Body of pancreas (tissue), 4 donors: ENCODE data around the gene SH3GL1. TPM values are rescaled to one million over a fixed set of nuclear protein-coding genes. Genes with fewer than 3 reads are reported as not detected.

Source experiments
- ATAC-seq: fragments of 150-250 bp; one replicate; pipeline ENCODE4 v1.9.1; 2016
- DNase-seq, 4 donors: peaks; one replicate each; pipeline ENCODE4 v3.0.0-alpha.2; 2019
- H3K27ac ChIP-seq, 4 donors: fragments of 200-600 bp; sonication (generic); 1 replicate in 3 of 4; 2 replicates in 1 of 4; pipeline versions ENCODE4 v1.5.1 to v1.6.1; 2016 to 2019; ENCODE audit warnings: mild to moderate bottlenecking in 1 of 4, mixed read lengths in 1 of 4, moderate library complexity in 1 of 4
- H3K27me3 ChIP-seq, 2 donors: fragments of 200-600 bp; sonication (generic); one replicate each; pipeline ENCODE4 v1.6.0; 2016; ENCODE audit warnings: mild to moderate bottlenecking in 1 of 2
- H3K36me3 ChIP-seq, 2 donors: fragments of 200-600 bp; sonication (generic); replicated peaks in 1 of 2; 2 replicates each; pipeline ENCODE4 v1.5.1; 2016; ENCODE audit warnings: low read depth in 2 of 2; ENCODE audit not compliant: insufficient read depth in 1 of 2
- H3K4me1 ChIP-seq: fragments of 200-600 bp; sonication (generic); one replicate; pipeline ENCODE4 v1.6.0; 2016
- H3K4me3 ChIP-seq, 2 donors: fragments of 200-600 bp; sonication (generic); 1 replicate in 1 of 2; 2 replicates in 1 of 2; pipeline ENCODE4 v1.5.1; 2016 to 2019
- H3K9me3 ChIP-seq, 3 donors: fragments of 200-600 bp; sonication (generic); 1 replicate in 2 of 3; 2 replicates in 1 of 3; pipeline ENCODE4 v1.5.1; 2016
- POLR2A ChIP-seq, 3 donors: fragments of 450-650 bp; IDR thresholded peaks; one replicate each; pipeline ENCODE4 v1.6.1; 2016; ENCODE audit warnings: antibody characterized with exemption in 3 of 3, mild to moderate bottlenecking in 2 of 3
- WGBS, 2 donors: methylation state at CpG; one replicate each; pipeline ENCODE4 v1.1.5; 2017; 5-methylcytosine and 5-hydroxymethylcytosine counted together
- intact Hi-C: fragments of 100-400 bp; cut with DNase I; formaldehyde crosslinking; loops from one replicate; pipeline ENCODE4 v1.15.1; 2023
- total RNA-seq, 2 donors: library from RNA; depleted of rRNA; stranded (reverse); fragments of >200 nt; gene quantifications; one replicate each; pipeline ENCODE4 v1.1.0, GENCODE V29; 2016
- TF ChIP-seq, protein P1 (sequence below), 7 experiments: fragments of 450-650 bp in 4 of 7; fragments of 200-600 bp in 3 of 7; sonication (generic) in 3 of 7; IDR thresholded peaks; one replicate each; pipeline ENCODE4 v1.5.1; 2016 to 2019; ENCODE audit warnings: antibody characterized with exemption in 7 of 7

Gene SH3GL1
- total RNA-seq, 2 donors from 2014 or later = 20.4 to 22.6 TPM

DNA sequence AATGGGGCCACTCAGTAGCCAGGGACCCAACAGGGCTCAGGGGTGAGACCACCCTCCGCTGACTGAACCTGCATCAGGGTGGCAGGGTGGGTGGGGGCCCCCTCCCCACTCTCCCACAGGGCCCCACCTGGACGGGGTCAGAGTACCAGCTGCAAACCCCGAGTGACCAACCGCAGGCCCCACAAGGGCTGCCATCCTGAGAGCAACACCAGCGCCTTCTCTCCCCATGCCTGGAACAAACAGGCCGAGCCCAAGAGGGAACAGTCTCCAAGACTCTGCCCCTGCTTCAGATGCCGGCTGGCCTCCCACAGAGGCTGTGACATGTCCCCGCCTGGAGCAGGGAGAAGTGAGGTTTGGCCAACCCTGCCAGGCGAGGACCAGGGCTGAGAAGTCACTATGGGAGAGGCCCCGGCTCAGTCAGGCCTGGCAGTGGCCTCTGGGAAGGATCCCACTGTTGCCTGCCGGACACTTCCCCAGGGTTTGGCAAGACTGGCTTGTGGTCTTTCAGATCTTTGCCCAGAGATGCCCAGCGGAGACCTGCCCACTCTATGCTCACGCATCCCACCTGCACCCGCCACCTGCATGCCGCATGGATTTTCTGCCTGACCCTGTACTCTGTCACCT is 29.8 kb downstream of the SH3GL1 start:
- peaks cover under 1% of the 10 kb centered on the region in 2 donors for H3K36me3 ChIP-seq
- H3K4me1 ChIP-seq = peaks cover 76% of the 10 kb centered on the region
- DNase-seq (no peak), ATAC-seq (no peak)
- H3K9me3 ChIP-seq = no peaks in the 10 kb centered on the region
- peak overlapping the region in 2 of 4 donors; percentile 24 to 64 for H3K27ac ChIP-seq
- intact Hi-C loops = no loop called here
- no peak for TF ChIP-seq POLR2A (IDR thresholded peaks at IDR 0.05)
- TF ChIP-seq, protein P1, sequence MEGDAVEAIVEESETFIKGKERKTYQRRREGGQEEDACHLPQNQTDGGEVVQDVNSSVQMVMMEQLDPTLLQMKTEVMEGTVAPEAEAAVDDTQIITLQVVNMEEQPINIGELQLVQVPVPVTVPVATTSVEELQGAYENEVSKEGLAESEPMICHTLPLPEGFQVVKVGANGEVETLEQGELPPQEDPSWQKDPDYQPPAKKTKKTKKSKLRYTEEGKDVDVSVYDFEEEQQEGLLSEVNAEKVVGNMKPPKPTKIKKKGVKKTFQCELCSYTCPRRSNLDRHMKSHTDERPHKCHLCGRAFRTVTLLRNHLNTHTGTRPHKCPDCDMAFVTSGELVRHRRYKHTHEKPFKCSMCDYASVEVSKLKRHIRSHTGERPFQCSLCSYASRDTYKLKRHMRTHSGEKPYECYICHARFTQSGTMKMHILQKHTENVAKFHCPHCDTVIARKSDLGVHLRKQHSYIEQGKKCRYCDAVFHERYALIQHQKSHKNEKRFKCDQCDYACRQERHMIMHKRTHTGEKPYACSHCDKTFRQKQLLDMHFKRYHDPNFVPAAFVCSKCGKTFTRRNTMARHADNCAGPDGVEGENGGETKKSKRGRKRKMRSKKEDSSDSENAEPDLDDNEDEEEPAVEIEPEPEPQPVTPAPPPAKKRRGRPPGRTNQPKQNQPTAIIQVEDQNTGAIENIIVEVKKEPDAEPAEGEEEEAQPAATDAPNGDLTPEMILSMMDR (IDR thresholded peaks at IDR 0.05) = no peak
- H3K27me3 ChIP-seq = no peaks in the 10 kb centered on the region
- WGBS, 2 donors = 75 to 87% methylated on average over 8 to 14 of the region's 15 CpGs
- no peak overlapping the region for H3K4me3 ChIP-seq

DNA sequence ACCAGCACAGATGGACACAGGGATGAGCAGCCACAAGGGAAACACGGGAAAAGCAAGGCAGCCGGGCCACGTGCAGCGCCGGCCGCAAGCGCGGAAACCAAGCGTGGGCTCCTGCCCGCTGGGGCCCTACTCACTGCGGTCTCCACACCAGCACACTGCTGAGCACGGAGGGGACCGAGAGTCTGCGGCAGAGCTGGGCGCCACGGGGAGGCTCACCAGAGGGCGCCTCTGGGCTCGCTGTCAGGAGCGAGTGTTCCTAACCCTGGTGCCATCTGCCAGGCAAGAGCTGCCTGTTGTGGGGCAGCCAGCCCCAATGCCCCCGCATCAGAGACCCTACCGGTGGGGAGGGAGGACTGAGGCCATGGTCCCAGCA is 30.5 kb downstream of the SH3GL1 start:
- Histone ChIP-seq H3K4me3 (no peak overlapping the region), H3K27me3 (no peaks in the 10 kb centered on the region), H3K4me1 (peaks cover 70% of the 10 kb centered on the region), H3K27ac (peak overlapping the region in 3 of 4 donors; percentile 58 to 77 (median 64)), H3K9me3 (no peaks in the 10 kb centered on the region), H3K36me3 (peaks cover 5 to 6% of the 10 kb centered on the region in 2 donors)
- TF ChIP-seq POLR2A (IDR thresholded peaks at IDR 0.05) = no peak
- TF ChIP-seq, protein P1 (IDR thresholded peaks at IDR 0.05) = peak in 4 of 7 experiments; percentile 3 to 25 (median 12)
- peak in 2 of 4 donors; percentile 24 to 55 for DNase-seq
- ATAC-seq = no peak
- WGBS, 2 donors = 64 to 69% methylated on average over 17 to 20 of the region's 21 CpGs
- intact Hi-C loops = no loop called here

DNA sequence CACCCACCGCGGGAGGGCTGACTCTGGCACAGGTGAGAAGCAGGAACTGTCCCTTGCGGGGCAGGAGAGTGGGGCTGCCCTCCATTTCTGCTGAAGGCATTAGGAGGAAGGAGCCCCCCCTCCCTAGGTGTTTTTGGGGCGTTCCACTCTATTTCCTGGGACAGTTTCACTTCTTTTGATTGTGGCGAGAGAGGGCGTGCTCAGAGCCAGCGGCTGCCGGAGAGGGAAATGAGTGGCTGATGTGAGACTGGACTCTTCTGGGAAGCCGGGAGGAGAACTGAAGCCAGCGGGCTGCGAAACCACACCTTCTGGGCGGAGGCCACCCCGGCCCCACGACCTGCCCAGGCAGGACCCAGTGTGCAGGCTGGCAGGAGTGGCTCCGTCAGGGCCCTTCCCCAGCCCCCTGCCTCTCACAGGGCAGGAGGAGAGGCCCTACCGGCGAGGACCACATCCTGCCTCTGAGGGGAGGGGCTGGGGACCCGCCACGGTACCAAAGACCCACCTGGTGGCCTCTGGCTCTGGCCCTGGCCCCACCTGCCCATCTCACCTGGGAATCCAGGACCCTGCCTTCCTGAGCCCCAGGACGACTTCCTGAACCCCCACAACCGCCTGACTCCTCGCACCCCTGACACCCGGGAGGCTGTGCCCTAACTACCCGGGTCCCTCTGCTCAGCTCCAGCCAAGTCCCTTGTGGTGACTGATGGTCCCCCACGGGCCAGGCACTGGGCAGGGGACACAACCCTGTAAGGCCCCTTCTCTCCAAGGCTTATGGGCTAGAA is 31.0 kb downstream of the SH3GL1 start:
- intact Hi-C loops = no loop called here
- H3K36me3 ChIP-seq = peaks cover 5 to 6% of the 10 kb centered on the region in 2 donors
- ATAC-seq (peak; percentile 37), DNase-seq (peak in 1 of 4 donors; percentile 60)
- no peaks in the 10 kb centered on the region for H3K27me3 ChIP-seq
- peaks cover 64% of the 10 kb centered on the region for H3K4me1 ChIP-seq
- 53 to 57% methylated on average over 9 to 21 of the region's 25 CpGs for WGBS, 2 donors
- H3K27ac ChIP-seq = peak overlapping the region in 3 of 4 donors; percentile 58 to 77 (median 64)
- no peak for TF ChIP-seq POLR2A (IDR thresholded peaks at IDR 0.05)
- no peak overlapping the region for H3K4me3 ChIP-seq
- no peaks in the 10 kb centered on the region for H3K9me3 ChIP-seq

DNA sequence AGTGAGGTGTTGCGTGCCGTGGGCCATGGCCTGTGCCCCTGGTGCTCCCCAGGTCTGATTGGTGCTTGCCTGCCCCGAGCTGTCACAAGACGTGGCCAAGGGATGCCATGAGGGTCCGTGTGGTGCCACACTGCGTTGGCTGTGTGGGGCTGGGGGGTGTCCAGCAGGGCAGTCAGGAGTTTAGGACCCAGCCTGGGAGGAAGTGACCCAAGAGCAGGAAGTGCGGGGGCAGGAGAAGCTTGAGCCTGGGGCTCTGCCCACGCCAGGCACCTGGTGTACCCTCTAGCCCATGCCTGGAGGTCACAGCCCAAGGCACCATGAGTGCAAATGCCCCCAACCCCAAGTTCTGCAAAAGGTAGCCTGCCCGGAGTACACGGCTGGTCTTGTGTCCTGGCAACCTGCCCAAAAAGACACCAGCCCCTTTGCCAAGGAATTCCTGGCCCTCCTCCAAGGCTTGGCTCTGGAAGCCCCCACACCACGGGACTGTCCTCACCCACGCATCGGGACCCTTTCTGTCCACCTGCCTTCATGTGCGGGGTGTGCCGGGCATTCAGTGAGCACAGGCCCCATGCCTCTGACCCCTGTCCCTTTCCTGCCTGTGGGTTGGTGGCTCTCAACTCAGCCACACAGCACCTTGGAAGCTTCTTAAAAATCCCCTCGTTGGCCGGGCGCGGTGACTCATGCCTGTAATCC is 32.1 kb downstream of the SH3GL1 start:
- Histone ChIP-seq H3K4me3 (no peak overlapping the region), H3K27me3 (no peaks in the 10 kb centered on the region), H3K27ac (peak overlapping the region in 3 of 4 donors; percentile 58 to 77 (median 64)), H3K9me3 (no peaks in the 10 kb centered on the region), H3K4me1 (peaks cover 54% of the 10 kb centered on the region), H3K36me3 (peaks cover 6 to 13% of the 10 kb centered on the region in 2 donors)
- ATAC-seq = no peak
- WGBS, 2 donors = 57 to 58% methylated on average over 7 to 19 of the region's 19 CpGs
- intact Hi-C loops = no loop called here
- TF ChIP-seq POLR2A (IDR thresholded peaks at IDR 0.05) = no peak
- TF ChIP-seq, protein P1 (IDR thresholded peaks at IDR 0.05) = no peak
- DNase-seq = no peak

DNA sequence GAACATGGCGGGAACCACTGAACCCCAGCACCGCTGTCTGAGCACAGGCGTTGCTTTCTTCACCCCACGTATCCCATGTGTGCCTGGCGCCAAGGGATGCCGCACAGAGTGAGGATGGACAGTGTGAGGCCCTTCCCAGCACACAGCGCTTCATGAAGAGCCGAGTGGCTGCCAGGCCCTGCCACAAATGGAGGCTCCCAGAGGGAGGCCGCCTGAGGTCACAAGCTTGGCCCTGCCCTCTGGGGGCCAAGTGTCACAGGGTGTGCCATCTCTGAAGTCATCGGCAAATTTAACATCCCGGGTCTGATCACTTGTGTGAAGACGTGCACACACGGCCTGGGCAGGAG is 32.6 kb downstream of the SH3GL1 start:
- peak overlapping the region in 2 of 4 donors; percentile 58 to 64 for H3K27ac ChIP-seq
- no peak for DNase-seq
- WGBS, 2 donors = 85 to 87% methylated on average over 8 to 13 of the region's 13 CpGs
- H3K4me3 ChIP-seq = no peak overlapping the region
- no peak for ATAC-seq
- H3K27me3 ChIP-seq = no peaks in the 10 kb centered on the region
- H3K36me3 ChIP-seq = peaks cover 6 to 18% of the 10 kb centered on the region in 2 donors
- intact Hi-C loops = no loop called here
- H3K9me3 ChIP-seq = no peaks in the 10 kb centered on the region
- TF ChIP-seq, protein P1 (IDR thresholded peaks at IDR 0.05) = no peak
- TF ChIP-seq POLR2A (IDR thresholded peaks at IDR 0.05) = no peak
- peaks cover 49% of the 10 kb centered on the region for H3K4me1 ChIP-seq
